H1 (cell line): ENCODE results near the gene THYN1. TPM values are rescaled to one million over a fixed set of nuclear protein-coding genes. Genes with fewer than 3 reads are reported as not detected.

Source experiments
- CHD7 ChIP-seq: fragments of 300-600 bp; sonication (generic); IDR thresholded peaks from 2 replicates; pipeline ENCODE4 v1.7.1; 2012; ENCODE audit warnings: low read length, moderate library complexity, mild to moderate bottlenecking, inconsistent platforms; ENCODE audit not compliant: insufficient replicate concordance
- CTCF ChIP-seq, 3 experiments: IDR thresholded peaks; 1 replicate in 2 of 3; 2 replicates in 1 of 3; pipeline versions ENCODE4 v1.5.1 to v1.6.1; 2011; ENCODE audit warnings: low read length in 3 of 3, mild to moderate bottlenecking in 3 of 3, inconsistent platforms in 2 of 3, low read depth in 1 of 3, moderate library complexity in 1 of 3; ENCODE audit not compliant: insufficient read depth in 1 of 3; ENCODE audit errors: control extremely low read depth in 1 of 3
- EP300 ChIP-seq, 2 experiments: IDR thresholded peaks; 1 replicate in 1 of 2; 2 replicates in 1 of 2; pipeline ENCODE4 v1.6.1; 2011 to 2012; ENCODE audit warnings: low read depth in 2 of 2, low read length in 2 of 2, mild to moderate bottlenecking in 2 of 2, borderline replicate concordance in 1 of 2, inconsistent platforms in 1 of 2, moderate library complexity in 1 of 2
- EZH2 ChIP-seq: fragments of 200-600 bp; sonication (generic); IDR thresholded peaks from 2 replicates; pipeline ENCODE4 v1.7.1; 2012; ENCODE audit warnings: low read depth, mild to moderate bottlenecking, moderate library complexity, low read length, inconsistent platforms; ENCODE audit not compliant: severe bottlenecking
- GABPA ChIP-seq: IDR thresholded peaks from 2 replicates; pipeline ENCODE4 v1.6.1; 2011; ENCODE audit warnings: mild to moderate bottlenecking, low read length, moderate library complexity, borderline replicate concordance; ENCODE audit not compliant: insufficient read depth
- NRF1 ChIP-seq: IDR thresholded peaks from 2 replicates; pipeline ENCODE4 v1.6.1; 2011; ENCODE audit warnings: mild to moderate bottlenecking, low read depth, low read length, improper control_type of control experiment
- RFX5 ChIP-seq: IDR thresholded peaks from 2 replicates; pipeline ENCODE4 v1.6.1; 2011; ENCODE audit warnings: low read depth, low read length, improper control_type of control experiment, borderline replicate concordance
- SP4 ChIP-seq: IDR thresholded peaks from 2 replicates; pipeline ENCODE4 v1.6.1; 2012; ENCODE audit warnings: low read length, inconsistent platforms
- SUZ12 ChIP-seq: fragments of 200-600 bp; sonication (generic); IDR thresholded peaks from 2 replicates; pipeline ENCODE4 v1.6.1; 2012; ENCODE audit warnings: mild to moderate bottlenecking, inconsistent platforms, low read length, moderate library complexity, mixed read lengths
- polyA plus RNA-seq, 7 experiments: library from polyadenylated mRNA; depleted of rRNA in 3 of 7; stranded (reverse) in 5 of 7; unstranded in 2 of 7; fragments of >200 nt in 5 of 7; fragments of 200-250 nt in 2 of 7; gene quantifications; 1 replicate in 5 of 7; 2 replicates in 1 of 7; 4 replicates in 1 of 7; pipeline versions ENCODE4 v1.2.1 to v1.2.3, GENCODE V29; 2011 to 2013; ENCODE audit warnings: missing spikeins in 2 of 7, mixed read lengths in 2 of 7
- total RNA-seq: library from RNA; stranded (reverse); fragmentation: NEBNext Ultra II Directional; extraction: Animal tissue kit (Norgen Biotek cat#: 25700); gene quantifications from 2 replicates; pipeline ENCODE4 v1.2.1, GENCODE V29; 2021

Gene THYN1
- total and polyA plus RNA-seq, 2 of the 8 experiments (the other 6 are each of a cell fraction or from before 2014, with no cell fraction given), result 77.3 to 95.1 TPM

DNA sequence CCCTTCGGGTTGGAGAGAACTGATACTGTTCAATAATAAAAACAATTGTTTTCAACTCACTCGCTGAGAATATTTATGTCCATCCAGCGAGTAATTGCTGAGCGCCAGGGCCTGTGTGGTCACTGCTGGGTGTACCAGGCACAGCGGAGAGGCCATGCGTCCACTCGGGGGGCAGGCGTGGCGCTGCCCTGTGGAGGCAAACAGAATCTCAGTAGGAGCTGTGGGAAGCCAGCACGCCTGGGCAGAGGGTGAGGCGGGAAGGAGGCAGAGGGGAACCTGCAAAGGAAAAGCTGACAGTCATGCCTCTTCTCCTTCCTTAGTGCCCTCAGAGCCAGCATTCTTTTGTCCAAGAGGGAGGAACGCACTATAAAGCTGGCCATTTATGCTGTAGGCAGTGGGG is 34.4 kb upstream of the THYN1 start (continued):
- TF ChIP-seq CHD7, result no peak
- TF ChIP-seq GABPA, result no peak
- TF ChIP-seq NRF1, result no peak
- no peak for TF ChIP-seq CTCF (IDR thresholded peaks at IDR 0.05; ENCODE audit: control extremely low read depth in 1 of 3, insufficient read depth in 1 of 3, low read depth in 1 of 3, low read length in 3 of 3)
- no peak for TF ChIP-seq EP300 (IDR thresholded peaks at IDR 0.05; ENCODE audit: borderline replicate concordance in 1 of 2, low read depth in 2 of 2, low read length in 2 of 2)
- TF ChIP-seq EZH2, result no peak
- TF ChIP-seq SUZ12, result no peak
- TF ChIP-seq SP4, result no peak
- no peak for TF ChIP-seq RFX5
